ENCODE measurements around the gene OLFML1. TPM values are rescaled to one million over a fixed set of nuclear protein-coding genes. Genes with fewer than 3 reads are reported as not detected.

OLFML1 gene
- total and polyA plus RNA-seq, 2 of the 13 experiments (the other 11 are each of a cell fraction or from before 2014, with no cell fraction given), result 0.89 to 0.90 TPM

DNA sequence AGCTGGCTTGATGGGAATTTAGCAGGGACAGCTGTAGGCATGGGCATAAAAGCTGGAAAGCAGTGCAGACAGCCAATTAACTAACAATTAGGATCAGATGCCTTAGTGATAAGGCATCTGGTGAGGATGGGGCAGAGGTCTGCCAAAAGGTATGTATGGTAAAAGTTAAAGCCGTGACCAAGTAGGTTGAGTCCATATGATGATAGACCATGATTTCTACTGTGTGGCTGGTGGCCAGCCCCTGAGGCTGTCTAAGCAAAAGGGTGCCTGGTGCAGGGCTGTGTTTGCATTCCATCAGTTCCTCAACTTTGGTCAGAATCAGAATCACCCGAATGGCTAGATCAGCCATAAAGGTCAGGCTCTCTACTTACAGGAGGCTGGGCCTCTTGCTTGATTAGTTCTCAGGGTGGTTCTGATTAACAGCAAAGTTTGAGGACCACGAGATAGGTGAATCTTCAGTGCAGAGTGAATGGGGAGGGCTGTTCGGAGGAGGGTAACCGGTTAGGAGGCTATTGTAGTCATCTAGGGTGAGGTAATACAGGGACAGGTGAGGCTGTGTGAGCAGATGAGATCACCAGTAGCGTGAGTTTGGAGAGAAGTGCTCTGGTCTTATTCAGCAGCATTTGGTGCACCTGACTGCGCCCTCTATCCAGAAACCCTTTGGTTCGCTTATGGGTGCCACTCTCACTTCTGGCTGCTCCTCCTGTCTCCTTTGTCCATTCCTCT lies 55.7 kb downstream of the OLFML1 start:
- H3K36me3 ChIP-seq (replicated peaks in 1 of 2; ENCODE audit: control insufficient read depth in 1 of 2, insufficient read depth in 2 of 2, low read length in 2 of 2), result no peaks in the 10 kb centered on the region
- H3K79me2 ChIP-seq (ENCODE audit: insufficient read depth, low read length), result no peaks in the 10 kb centered on the region
- FAIRE-seq (no peak), ATAC-seq (no peak; the same call in 2 of the 3 replicates), DNase-seq (ENCODE audit: low spot score) (no peak)
- H3K4me2 ChIP-seq (ENCODE audit: low read depth, low read length), result no peak overlapping the region
- in situ Hi-C loops (cut with HindIII; ENCODE audit: extremely low pct_ligation_motif_present, low pct_unique_long_range_greater_than_20kb) (no loop called here), intact Hi-C loops (cut with micrococcal nuclease; ENCODE audit: unreplicated experiment) (no loop called here)
- H3K4me3 ChIP-seq (replicated peaks in 1 of 3; ENCODE audit: insufficient read depth in 1 of 3, low read depth in 2 of 3, low read length in 3 of 3), result no peak overlapping the region
- ChIA-PET POLR2A (no interaction called here), CTCF (ENCODE audit: low intra/inter-chr PET ratio, low total read pairs) (no interaction called here)
- H3K27ac ChIP-seq (ENCODE audit: extremely low read length, insufficient read depth, low read length), result no peak overlapping the region
- no peaks in the 10 kb centered on the region for H3K9me3 ChIP-seq (ENCODE audit: low read length)
- H3K27me3 ChIP-seq (ENCODE audit: control insufficient read depth in 1 of 2, insufficient read depth in 2 of 2, low read length in 2 of 2), result no peaks in the 10 kb centered on the region; a peak in 1 of 5 replicates
- no TSS peak for BruUV-seq (replicated peaks)
- peaks cover 28% of the 10 kb centered on the region for H3K4me1 ChIP-seq (ENCODE audit: insufficient read depth, low read length)
- WGBS (ENCODE audit: low lambda C conversion rate), result 76% methylated on average over 8 of the region's 8 CpGs
- H3K9ac ChIP-seq (ENCODE audit: insufficient read depth, low read depth, low read length), result no peak overlapping the region
- H4K20me1 ChIP-seq (ENCODE audit: insufficient read depth, low read length), result peaks cover 4% of the 10 kb centered on the region; the same call in 1 of the 2 replicates
- TF ChIP-seq MED13 (CRISPR knock-in tag; IDR thresholded peaks at IDR 0.05), result no peak
- TF ChIP-seq, protein P1, sequence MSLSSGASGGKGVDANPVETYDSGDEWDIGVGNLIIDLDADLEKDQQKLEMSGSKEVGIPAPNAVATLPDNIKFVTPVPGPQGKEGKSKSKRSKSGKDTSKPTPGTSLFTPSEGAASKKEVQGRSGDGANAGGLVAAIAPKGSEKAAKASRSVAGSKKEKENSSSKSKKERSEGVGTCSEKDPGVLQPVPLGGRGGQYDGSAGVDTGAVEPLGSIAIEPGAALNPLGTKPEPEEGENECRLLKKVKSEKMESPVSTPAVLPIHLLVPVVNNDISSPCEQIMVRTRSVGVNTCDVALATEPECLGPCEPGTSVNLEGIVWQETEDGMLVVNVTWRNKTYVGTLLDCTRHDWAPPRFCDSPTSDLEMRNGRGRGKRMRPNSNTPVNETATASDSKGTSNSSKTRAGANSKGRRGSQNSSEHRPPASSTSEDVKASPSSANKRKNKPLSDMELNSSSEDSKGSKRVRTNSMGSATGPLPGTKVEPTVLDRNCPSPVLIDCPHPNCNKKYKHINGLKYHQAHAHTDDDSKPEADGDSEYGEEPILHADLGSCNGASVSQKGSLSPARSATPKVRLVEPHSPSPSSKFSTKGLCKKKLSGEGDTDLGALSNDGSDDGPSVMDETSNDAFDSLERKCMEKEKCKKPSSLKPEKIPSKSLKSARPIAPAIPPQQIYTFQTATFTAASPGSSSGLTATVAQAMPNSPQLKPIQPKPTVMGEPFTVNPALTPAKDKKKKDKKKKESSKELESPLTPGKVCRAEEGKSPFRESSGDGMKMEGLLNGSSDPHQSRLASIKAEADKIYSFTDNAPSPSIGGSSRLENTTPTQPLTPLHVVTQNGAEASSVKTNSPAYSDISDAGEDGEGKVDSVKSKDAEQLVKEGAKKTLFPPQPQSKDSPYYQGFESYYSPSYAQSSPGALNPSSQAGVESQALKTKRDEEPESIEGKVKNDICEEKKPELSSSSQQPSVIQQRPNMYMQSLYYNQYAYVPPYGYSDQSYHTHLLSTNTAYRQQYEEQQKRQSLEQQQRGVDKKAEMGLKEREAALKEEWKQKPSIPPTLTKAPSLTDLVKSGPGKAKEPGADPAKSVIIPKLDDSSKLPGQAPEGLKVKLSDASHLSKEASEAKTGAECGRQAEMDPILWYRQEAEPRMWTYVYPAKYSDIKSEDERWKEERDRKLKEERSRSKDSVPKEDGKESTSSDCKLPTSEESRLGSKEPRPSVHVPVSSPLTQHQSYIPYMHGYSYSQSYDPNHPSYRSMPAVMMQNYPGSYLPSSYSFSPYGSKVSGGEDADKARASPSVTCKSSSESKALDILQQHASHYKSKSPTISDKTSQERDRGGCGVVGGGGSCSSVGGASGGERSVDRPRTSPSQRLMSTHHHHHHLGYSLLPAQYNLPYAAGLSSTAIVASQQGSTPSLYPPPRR (CRISPR knock-in tag; IDR thresholded peaks at IDR 0.05; ENCODE audit: borderline replicate concordance), result no peak
- TF ChIP-seq KAT7 (CRISPR knock-in tag; IDR thresholded peaks at IDR 0.05; ENCODE audit: borderline replicate concordance), result no peak
- no peak for TF ChIP-seq U2AF2 (IDR thresholded peaks at IDR 0.05; ENCODE audit: low read depth, low read length)
- no peak overlapping the region for H2AFZ ChIP-seq (ENCODE audit: low read length)

All from HepG2 (cell line).